ENCODE data around the gene FOXP1.

DNA sequence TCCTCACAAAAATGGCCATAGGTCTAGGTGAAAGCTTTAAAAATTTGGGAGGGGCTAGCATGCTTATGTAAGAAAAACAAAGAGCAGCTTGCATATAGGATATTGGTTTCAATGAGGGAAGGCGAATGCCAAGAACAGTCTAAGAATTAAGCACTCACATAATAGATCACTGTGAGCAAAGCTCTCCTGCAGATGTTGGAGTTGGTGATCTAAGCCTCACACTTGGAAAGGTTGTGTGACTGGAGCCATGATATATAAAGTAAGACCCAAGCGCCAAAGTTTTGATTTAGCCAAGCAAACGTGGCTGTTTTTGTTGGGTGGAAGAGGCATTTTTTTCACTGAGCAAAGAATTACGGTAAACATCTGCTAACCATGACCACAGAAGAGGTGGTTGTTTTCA is 237.5 kb downstream of the FOXP1 start:
- TF ChIP-seq, protein P1, sequence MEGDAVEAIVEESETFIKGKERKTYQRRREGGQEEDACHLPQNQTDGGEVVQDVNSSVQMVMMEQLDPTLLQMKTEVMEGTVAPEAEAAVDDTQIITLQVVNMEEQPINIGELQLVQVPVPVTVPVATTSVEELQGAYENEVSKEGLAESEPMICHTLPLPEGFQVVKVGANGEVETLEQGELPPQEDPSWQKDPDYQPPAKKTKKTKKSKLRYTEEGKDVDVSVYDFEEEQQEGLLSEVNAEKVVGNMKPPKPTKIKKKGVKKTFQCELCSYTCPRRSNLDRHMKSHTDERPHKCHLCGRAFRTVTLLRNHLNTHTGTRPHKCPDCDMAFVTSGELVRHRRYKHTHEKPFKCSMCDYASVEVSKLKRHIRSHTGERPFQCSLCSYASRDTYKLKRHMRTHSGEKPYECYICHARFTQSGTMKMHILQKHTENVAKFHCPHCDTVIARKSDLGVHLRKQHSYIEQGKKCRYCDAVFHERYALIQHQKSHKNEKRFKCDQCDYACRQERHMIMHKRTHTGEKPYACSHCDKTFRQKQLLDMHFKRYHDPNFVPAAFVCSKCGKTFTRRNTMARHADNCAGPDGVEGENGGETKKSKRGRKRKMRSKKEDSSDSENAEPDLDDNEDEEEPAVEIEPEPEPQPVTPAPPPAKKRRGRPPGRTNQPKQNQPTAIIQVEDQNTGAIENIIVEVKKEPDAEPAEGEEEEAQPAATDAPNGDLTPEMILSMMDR (IDR thresholded peaks at IDR 0.05): no peak
- TF ChIP-seq POLR2A (IDR thresholded peaks at IDR 0.05): no peak
- TF ChIP-seq EP300 (IDR thresholded peaks at IDR 0.05): no peak
